GM23248 (cell line): ENCODE data around the gene NOC4L.

Experiments used
- EZH2 ChIP-seq: fragments of 200-600 bp; sonication (generic); IDR thresholded peaks from 2 replicates; pipeline ENCODE4 v1.6.1; 2018; ENCODE audit warnings: antibody characterized with exemption, mild to moderate bottlenecking; ENCODE audit not compliant: insufficient read depth, poor library complexity, severe bottlenecking
- EZH2phosphoT487 ChIP-seq: fragments of 200-600 bp; sonication (generic); IDR thresholded peaks from 2 replicates; pipeline ENCODE4 v1.6.1; 2018; ENCODE audit warnings: antibody characterized with exemption, moderate library complexity, mild to moderate bottlenecking, low read depth; ENCODE audit not compliant: insufficient read depth

- TF ChIP-seq EZH2phosphoT487 (no peak), EZH2 (no peak)
Observed at GRCh38 chr12:132167611-132168310, 23.5 kb downstream of the NOC4L start.
